HCT116 (cell line): ENCODE data around the gene TMEM132D. TPM values are rescaled to one million over a fixed set of nuclear protein-coding genes. Genes with fewer than 3 reads are reported as not detected.

Experiments
- ATAC-seq: fragments of 200-7000 bp; cut with Tn5 transposase; 2 replicates; pipeline ENCODE4 v1.9.1; 2020; ENCODE audit warnings: mild to moderate bottlenecking, moderate library complexity
- BruUV-seq: library from RNA; stranded (reverse); fragments of 400-500 nt; replicated peaks from 2 replicates; lab custom pipeline; 2021; lab: Mats Ljungman, UMichigan
- CTCF ChIA-PET: fragments of 300-600 bp; sonication (Branson Sonifier 250); formaldehyde crosslinking; loops from one replicate; lab custom pipeline; 2021; ENCODE audit warnings: antibody characterized with exemption; lab: Charles Lee
- POLR2A ChIA-PET: fragments of 300-600, 350-600 bp; sonication (Branson Sonifier 250); formaldehyde crosslinking; loops from one replicate; lab custom pipeline; 2021; ENCODE audit warnings: antibody characterized with exemption; lab: Charles Lee
- RAD21 ChIA-PET, 2 experiments: fragments of 300-600 bp; sonication (Branson Sonifier 250); formaldehyde crosslinking; loops; one replicate each; lab custom pipeline; 2023; ENCODE audit warnings: low total read pairs in 2 of 2; ENCODE audit not compliant: uncharacterized antibody in 2 of 2, unreplicated experiment in 2 of 2, low non-redundant PET in 1 of 2; lab: Charles Lee
- DNase-seq: peaks from one replicate; pipeline ENCODE4 v3.0.0-alpha.2; 2010; ENCODE audit warnings: low read depth, low spot score
- H2AFZ ChIP-seq: fragments of 200-600 bp; shearing (Covaris generic), sonication (generic); 2 replicates; pipeline ENCODE4 v1.6.1; 2017; ENCODE audit warnings: low read depth, mixed run types, mixed read lengths, antibody characterized with exemption, low read length; ENCODE audit not compliant: poor library complexity, severe bottlenecking
- H3K27ac ChIP-seq: 2 replicates; pipeline ENCODE4 v1.5.1; 2012; ENCODE audit warnings: low read depth, low read length
- H3K27me3 ChIP-seq: fragments of 200-600 bp; sonication (generic); 2 replicates; pipeline ENCODE4 v1.6.1; 2016; ENCODE audit warnings: mixed run types, low read length, mixed read lengths; ENCODE audit not compliant: insufficient read depth
- H3K36me3 ChIP-seq, 2 experiments: fragments of 200-500 bp in 1 of 2; fragments of 200-600 bp in 1 of 2; sonication (Bioruptor generic) in 1 of 2; sonication (generic) in 1 of 2; 2 replicates each; pipeline versions ENCODE4 v1.5.1 to v1.6.1; 2014 to 2016; ENCODE audit warnings: low read length in 2 of 2, inconsistent platforms in 1 of 2, mixed read lengths in 1 of 2, mixed run types in 1 of 2; ENCODE audit not compliant: insufficient read depth in 2 of 2, control insufficient read depth in 1 of 2
- H3K4me1 ChIP-seq, 2 experiments: fragments of 200-600 bp in 1 of 2; sonication (generic) in 1 of 2; 2 replicates each; pipeline versions ENCODE4 v1.5.1 to v1.6.1; 2012 to 2017; ENCODE audit warnings: low read length in 2 of 2, inconsistent platforms in 1 of 2, mild to moderate bottlenecking in 1 of 2, mixed read lengths in 1 of 2, mixed run types in 1 of 2, moderate library complexity in 1 of 2; ENCODE audit not compliant: insufficient read depth in 2 of 2, control insufficient read depth in 1 of 2
- H3K4me2 ChIP-seq: fragments of 200-600 bp; sonication (generic); 2 replicates; pipeline ENCODE4 v1.6.1; 2017; ENCODE audit warnings: mixed run types, low read length, mixed read lengths
- H3K4me3 ChIP-seq, 2 experiments: fragments of 200-600 bp in 1 of 2; sonication (generic) in 1 of 2; replicated peaks in 1 of 2; 2 replicates each; pipeline ENCODE4 v1.5.1; 2011 to 2016; ENCODE audit warnings: low read length in 2 of 2, control low read depth in 1 of 2, low read depth in 1 of 2, mild to moderate bottlenecking in 1 of 2, mixed read lengths in 1 of 2, mixed run types in 1 of 2
- H3K79me2 ChIP-seq: fragments of 200-600 bp; sonication (generic); 2 replicates; pipeline ENCODE4 v1.6.1; 2017; ENCODE audit warnings: mild to moderate bottlenecking, mixed run types, low read length, moderate library complexity, mixed read lengths; ENCODE audit not compliant: insufficient read depth
- H3K9ac ChIP-seq: fragments of 200-600 bp; sonication (generic); 2 replicates; pipeline ENCODE4 v1.6.1; 2016; ENCODE audit warnings: low read length, mixed read lengths
- H3K9me2 ChIP-seq: fragments of 200-600 bp; sonication (generic), shearing (Covaris generic); 2 replicates; pipeline ENCODE4 v1.6.1; 2017; ENCODE audit warnings: mixed run types, mild to moderate bottlenecking, moderate library complexity; ENCODE audit not compliant: insufficient read depth
- H3K9me3 ChIP-seq, 2 experiments: fragments of 200-500 bp in 1 of 2; fragments of 200-600 bp in 1 of 2; sonication (Bioruptor generic) in 1 of 2; sonication (generic) in 1 of 2; 2 replicates each; pipeline ENCODE4 v1.6.1; 2014 to 2017; ENCODE audit warnings: low read length in 2 of 2, mixed read lengths in 2 of 2, inconsistent platforms in 1 of 2, low read depth in 1 of 2, mild to moderate bottlenecking in 1 of 2, mixed run types in 1 of 2, moderate library complexity in 1 of 2; ENCODE audit not compliant: control insufficient read depth in 1 of 2, insufficient read depth in 1 of 2
- H4K20me1 ChIP-seq: fragments of 200-600 bp; sonication (generic), shearing (Covaris generic); 2 replicates; pipeline ENCODE4 v1.6.1; 2017; ENCODE audit warnings: mixed run types, mild to moderate bottlenecking, moderate library complexity; ENCODE audit not compliant: insufficient read depth
- CBX3 ChIP-seq: IDR thresholded peaks from 2 replicates; pipeline ENCODE4 v1.6.1; 2012; ENCODE audit warnings: low read depth
- ELF1 ChIP-seq: IDR thresholded peaks from 2 replicates; pipeline ENCODE4 v1.6.1; 2012; ENCODE audit warnings: low read depth, borderline replicate concordance
- EZH2phosphoT487 ChIP-seq: fragments of 200-600 bp; IDR thresholded peaks from 2 replicates; pipeline ENCODE4 v1.6.1; 2018; ENCODE audit warnings: antibody characterized with exemption, borderline replicate concordance
- POLR2A ChIP-seq: IDR thresholded peaks from 2 replicates; pipeline ENCODE4 v1.7.0; 2011; ENCODE audit warnings: borderline replicate concordance; ENCODE audit not compliant: insufficient read depth, insufficient read length; ENCODE audit errors: extremely low read depth
- RAD21 ChIP-seq: IDR thresholded peaks from 2 replicates; pipeline ENCODE4 v1.6.1; 2012; ENCODE audit warnings: low read depth, mild to moderate bottlenecking
- SP1 ChIP-seq: IDR thresholded peaks from 2 replicates; pipeline ENCODE4 v1.6.1; 2012; ENCODE audit warnings: low read depth
- YY1 ChIP-seq: IDR thresholded peaks from 2 replicates; pipeline ENCODE4 v1.6.1; 2011; ENCODE audit warnings: low read length, low read depth, moderate library complexity, mild to moderate bottlenecking; ENCODE audit not compliant: insufficient replicate concordance; ENCODE audit errors: extremely low read depth
- ZFX ChIP-seq: fragments of 450-650 bp; IDR thresholded peaks from 2 replicates; pipeline ENCODE4 v1.6.1; 2017
- intact Hi-C: fragments of 100-400 bp; cut with micrococcal nuclease; formaldehyde crosslinking; loops from 2 replicates; pipeline ENCODE4 v1.10.0; 2022
- total RNA-seq: library from RNA; stranded (reverse); gene quantifications from one replicate; pipeline ENCODE4 v1.2.1, GENCODE V29; 2021; ENCODE audit not compliant: unreplicated experiment
- TF ChIP-seq, protein P1 (sequence below), 3 experiments: fragments of 200-600 bp in 1 of 3; sonication (generic) in 1 of 3; IDR thresholded peaks in 2 of 3; conservative IDR thresholded peaks in 1 of 3; 2 replicates each; pipeline ENCODE4 v1.5.1; 2012 to 2017; ENCODE audit warnings: low read depth in 2 of 3, low read length in 2 of 3, antibody characterized with exemption in 1 of 3, borderline replicate concordance in 1 of 3, control low read depth in 1 of 3, mild to moderate bottlenecking in 1 of 3, mixed read lengths in 1 of 3, mixed run types in 1 of 3, moderate library complexity in 1 of 3; ENCODE audit not compliant: insufficient read depth in 1 of 3

TMEM132D gene
- total RNA-seq, 1 experiment from 2014 or later = not detected

DNA sequence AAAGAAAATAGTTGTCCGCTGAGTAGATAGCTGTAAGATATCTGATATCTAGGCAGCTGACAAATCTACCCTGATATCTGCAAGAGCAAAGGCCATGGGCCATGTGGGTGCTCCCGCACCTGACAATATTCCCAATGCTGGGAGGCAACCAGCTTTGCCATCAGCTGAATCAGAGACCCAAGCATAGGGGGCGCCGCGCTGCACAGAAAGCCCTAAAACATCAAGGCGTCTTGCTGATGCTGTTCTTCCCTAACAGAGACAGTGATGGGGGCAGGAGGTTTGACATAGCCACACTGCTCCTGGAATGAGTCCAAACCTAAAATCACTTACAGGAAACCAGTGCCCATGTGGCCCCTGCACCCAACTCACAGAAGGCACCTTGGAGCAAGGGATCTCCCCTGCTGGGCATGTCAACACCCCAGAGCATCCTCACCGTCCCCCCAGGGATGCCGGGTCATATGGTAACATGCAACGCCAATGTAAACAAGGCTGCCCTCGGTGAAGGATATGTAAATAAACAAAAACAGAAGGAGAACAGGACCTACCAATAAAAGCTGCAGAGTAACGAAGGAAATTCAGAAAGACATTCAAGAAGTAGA is 199.5 kb downstream of the TMEM132D start:
- H3K4me2 ChIP-seq = no peak overlapping the region
- H2AFZ ChIP-seq = no peak overlapping the region
- H3K9me2 ChIP-seq = no peaks in the 10 kb centered on the region
- no peak overlapping the region for H3K4me3 ChIP-seq
- H3K4me1 ChIP-seq = no peaks in the 10 kb centered on the region
- ChIA-PET RAD21 (no interaction called here), CTCF (no interaction called here), POLR2A (no interaction called here)
- no peaks in the 10 kb centered on the region for H4K20me1 ChIP-seq
- no peaks in the 10 kb centered on the region for H3K79me2 ChIP-seq
- H3K27me3 ChIP-seq = no peaks in the 10 kb centered on the region
- peaks cover 6 to 28% of the 10 kb centered on the region in 2 experiments for H3K9me3 ChIP-seq
- intact Hi-C loops = no loop called here
- H3K9ac ChIP-seq = no peak overlapping the region
- no peak for TF ChIP-seq SP1
- TF ChIP-seq EZH2phosphoT487 = no peak
- TF ChIP-seq YY1 = no peak
- TF ChIP-seq, protein P1, sequence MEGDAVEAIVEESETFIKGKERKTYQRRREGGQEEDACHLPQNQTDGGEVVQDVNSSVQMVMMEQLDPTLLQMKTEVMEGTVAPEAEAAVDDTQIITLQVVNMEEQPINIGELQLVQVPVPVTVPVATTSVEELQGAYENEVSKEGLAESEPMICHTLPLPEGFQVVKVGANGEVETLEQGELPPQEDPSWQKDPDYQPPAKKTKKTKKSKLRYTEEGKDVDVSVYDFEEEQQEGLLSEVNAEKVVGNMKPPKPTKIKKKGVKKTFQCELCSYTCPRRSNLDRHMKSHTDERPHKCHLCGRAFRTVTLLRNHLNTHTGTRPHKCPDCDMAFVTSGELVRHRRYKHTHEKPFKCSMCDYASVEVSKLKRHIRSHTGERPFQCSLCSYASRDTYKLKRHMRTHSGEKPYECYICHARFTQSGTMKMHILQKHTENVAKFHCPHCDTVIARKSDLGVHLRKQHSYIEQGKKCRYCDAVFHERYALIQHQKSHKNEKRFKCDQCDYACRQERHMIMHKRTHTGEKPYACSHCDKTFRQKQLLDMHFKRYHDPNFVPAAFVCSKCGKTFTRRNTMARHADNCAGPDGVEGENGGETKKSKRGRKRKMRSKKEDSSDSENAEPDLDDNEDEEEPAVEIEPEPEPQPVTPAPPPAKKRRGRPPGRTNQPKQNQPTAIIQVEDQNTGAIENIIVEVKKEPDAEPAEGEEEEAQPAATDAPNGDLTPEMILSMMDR (IDR thresholded peaks at IDR 0.05 in 2 of 3, conservative IDR thresholded peaks at IDR 0.05 in 1 of 3; ENCODE audit: borderline replicate concordance in 1 of 3, insufficient read depth in 1 of 3, low read depth in 2 of 3, low read length in 2 of 3) = no peak
- TF ChIP-seq RAD21 = no peak
- no peak for TF ChIP-seq ZFX
- TF ChIP-seq CBX3 = no peak
- TF ChIP-seq ELF1 = no peak
- TF ChIP-seq POLR2A = no peak
- no peak overlapping the region for H3K27ac ChIP-seq
- ATAC-seq = no peak
- no peak for DNase-seq
- no peaks in the 10 kb centered on the region for H3K36me3 ChIP-seq
- BruUV-seq = no TSS peak
